Central memory CD4-positive, alpha-beta T cell (primary cell): ENCODE results near the gene GGN.
A peak's percentile ranks its signal among the peaks of the same experiment; 100 is the strongest.
"Not testable (repeated sequence)": the region's sequence is repeated elsewhere in the genome, so short reads cannot be mapped to it uniquely, and the experiment has no call there.

Source experiments
- DNase-seq: peaks from one replicate; pipeline ENCODE4 v3.0.0; 2022
- total RNA-seq, 3 experiments: gene quantifications; one replicate each; lab custom pipeline; 2026; lab: John Stamatoyannopoulos, UW

The GGN gene, protein sequence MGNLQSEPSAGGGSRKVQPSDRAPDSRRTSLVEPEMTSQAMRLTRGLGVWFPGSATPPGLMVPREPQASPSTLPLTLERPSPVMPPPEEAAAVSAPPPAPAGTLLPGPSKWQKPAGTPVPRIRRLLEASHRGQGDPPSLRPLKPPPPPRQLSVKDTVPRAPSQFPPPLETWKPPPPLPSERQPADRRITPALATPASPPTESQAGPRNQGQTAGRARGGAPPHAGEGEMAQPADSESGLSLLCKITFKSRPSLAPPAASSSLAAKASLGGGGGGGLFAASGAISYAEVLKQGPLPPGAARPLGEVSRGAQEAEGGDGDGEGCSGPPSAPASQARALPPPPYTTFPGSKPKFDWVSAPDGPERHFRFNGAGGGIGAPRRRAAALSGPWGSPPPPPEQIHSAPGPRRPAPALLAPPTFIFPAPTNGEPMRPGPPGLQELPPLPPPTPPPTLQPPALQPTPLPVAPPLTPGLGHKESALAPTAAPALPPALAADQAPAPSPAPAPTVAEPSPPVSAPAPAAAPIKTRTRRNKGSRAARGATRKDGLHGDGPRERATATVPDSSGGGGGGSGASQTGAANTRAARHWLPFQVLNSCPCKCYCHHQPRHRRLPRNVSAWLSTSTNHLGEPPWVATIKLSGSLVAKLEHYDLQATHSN
- 0.11 to 0.77 (median 0.16) reads per million in 3 experiments for total RNA-seq

DNA sequence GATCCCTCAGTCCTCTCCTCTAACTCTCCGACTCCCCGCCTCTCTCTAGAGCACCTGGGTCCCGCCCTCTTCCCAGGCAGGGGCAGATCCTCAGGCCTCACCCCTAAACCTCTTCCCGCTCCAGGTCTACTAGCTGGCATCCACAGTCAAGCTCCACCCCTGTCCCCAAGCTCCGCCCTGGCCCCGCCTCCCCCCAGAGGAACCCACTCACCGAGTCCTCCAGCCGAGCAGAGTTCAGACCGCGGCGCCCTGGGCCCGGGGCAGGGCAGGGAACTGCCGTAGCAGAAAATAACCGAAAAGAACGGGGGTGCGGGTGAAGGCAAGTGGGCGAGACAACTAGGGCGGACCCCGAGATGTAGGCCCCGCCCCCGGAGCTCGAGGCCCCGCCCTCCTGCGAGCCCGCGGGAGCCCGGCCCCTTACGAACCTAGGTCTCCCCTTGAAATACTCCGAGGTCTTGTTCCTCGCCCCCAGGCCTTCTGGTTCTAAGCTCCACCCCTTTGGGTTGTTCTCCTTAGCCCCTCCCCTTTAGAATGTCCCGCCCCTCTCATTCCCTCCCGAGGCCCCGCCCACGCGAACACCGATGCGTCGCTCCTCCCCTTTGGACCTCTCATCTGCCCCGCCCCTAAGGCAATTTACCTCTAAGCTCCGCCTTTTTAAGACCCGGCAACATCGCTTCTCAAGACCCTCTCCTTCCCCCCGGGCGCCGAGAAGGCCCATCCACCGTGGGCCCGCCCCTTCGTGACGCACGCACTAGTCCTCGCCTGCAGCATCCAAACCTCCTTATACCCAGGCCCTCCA, at the start of gene GGN:
GGN (minus strand) TSS at position 485 of the 799 bp plus-strand sequence. CDS start 773 bp downstream, outside the sequence.
- peak; percentile 72 for DNase-seq

DNA sequence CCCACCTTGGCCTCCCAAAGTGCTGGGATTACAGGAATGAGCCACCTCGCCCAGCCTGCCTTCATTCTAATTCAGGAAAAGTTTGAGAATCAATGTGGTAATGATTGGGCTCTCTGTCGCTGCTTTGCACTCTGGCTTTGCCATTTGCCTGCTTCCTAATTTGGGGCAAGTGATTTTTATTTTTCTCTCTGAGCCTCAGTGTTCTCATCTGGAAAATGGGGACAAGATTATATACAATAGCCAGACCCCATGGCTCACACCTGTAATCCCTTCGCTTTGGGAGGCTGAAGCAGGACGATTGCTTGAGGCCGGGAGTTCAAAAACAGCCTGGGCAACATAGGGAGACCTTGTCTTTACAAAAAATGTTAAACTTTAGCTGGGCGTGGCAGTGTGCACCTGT, 49.5 kb upstream of the GGN start:
- no peak for DNase-seq

DNA sequence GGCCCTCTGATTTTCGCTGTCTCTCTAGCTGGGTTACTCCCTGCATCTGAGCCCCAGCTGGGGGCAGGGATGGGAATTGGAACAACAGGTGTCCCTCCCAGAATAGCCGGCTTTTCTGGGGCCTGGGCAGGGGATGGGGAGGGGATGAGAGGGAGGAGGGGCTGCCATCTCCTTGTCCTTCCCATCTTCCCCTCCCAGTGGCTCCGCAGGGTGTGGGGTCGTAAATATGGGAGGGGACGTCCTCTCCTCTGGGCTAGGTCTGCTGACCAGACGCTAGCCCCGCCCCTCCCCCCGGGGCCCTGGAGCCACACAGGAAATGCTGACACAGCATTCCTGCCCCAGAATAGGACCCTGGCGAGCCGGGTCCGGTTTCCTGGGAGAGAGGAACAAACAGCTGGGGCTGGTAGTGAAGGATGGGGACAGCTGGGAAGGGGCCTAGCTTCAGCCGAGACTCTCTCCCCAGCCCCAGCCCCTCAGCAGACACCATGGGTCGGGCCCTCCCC, 46.8 kb upstream of the GGN start:
- DNase-seq, result no peak

DNA sequence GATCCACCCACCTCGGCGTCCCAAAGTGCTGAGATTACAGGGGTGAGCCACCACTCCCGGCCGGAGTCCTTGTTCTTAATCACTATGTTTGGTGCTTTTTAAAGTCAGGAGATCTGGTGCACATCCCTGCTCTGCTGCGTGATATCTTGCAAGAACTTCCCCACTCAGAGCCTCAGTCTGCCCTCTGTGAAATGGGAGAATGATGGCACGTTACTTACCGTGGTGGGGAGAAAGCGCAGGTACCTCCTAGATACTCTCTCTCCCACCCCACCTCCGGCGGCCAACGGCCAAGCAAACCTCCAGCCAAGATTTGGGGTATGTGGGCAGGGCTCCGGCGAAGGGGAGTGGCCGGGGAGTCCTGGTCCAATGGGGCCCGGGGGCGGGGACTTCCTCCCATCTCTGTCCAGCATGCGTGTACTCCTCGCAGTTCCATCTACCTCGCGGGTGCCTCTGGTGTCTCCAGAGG, 45.5 kb upstream of the GGN start, which contains the start of gene RYR1:
RYR1 (plus strand) TSS at position 424 of the 466 bp plus-strand sequence. CDS start 139 bp downstream, outside the sequence.
- DNase-seq, result no peak

DNA sequence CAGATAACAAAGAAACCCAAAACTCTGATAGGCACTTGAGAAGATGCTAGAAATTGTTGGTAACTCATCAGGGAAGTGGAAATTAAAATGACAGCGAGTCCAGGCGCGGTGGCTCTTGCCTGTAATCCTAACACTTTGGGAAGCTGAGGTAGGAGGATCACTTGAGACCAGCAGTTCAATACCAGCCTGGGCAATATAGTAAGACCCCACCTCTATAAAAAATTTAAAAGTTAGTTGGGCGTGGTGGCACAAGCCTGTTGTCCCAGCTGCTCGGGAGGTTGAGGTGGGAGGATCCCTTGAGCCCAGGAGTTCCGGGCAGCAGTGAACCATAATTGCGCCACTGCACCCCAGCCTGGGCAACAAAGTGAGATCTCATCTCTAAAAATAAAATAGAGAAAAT, 43.1 kb upstream of the GGN start:
- no peak for DNase-seq

DNA sequence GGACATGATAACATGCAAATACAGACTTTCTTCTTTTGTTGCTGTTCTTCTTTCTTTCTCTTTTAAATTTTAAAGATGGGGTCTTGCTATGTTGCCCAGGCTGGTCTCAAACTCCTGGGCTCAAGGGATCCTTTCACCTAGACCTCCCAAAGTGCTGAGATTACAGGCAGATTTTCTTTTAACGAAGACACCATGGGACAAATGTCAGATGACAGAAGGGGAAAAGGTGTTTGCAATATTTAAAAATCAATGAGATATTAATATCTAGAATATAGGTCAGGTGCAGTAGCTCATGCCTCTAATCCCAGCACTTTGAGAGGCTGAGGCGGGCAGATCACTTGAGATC, 42.0 kb upstream of the GGN start:
- no peak for DNase-seq

DNA sequence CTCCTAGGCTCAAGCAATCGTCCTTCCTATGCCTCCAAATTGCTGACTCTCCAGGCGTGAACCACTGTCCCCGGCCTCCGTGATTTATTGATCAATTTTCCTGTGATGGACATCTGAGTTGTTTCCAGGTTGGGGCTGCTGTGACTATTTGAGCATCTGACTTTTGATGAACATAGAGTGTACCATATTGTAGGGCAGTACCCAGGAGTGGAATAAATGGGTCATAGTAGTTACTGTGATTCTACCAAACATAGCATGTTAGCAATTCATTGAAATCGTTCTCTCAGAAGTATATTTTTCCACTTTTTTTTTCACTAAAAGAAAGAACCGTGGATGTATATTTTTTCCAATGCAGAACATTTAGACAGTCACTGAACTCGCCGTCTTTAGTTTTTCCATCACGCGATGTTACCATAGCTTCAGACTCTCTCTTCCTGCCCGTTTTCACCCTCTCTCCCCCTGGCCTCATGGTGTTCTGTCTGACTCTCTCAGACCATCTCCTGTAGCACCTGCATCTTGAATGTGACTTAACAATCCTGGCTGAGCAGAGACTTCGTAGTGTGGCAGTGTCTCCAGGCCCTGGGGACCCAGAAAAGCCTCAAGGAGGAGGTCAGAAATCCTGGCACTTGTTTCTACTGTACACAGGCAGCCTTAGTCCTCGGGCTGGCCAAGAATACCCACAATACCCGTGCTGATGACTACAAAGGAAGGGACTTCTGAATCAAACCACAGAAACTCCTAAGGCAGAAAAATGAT, 41.4 kb upstream of the GGN start:
- DNase-seq, result no peak

DNA sequence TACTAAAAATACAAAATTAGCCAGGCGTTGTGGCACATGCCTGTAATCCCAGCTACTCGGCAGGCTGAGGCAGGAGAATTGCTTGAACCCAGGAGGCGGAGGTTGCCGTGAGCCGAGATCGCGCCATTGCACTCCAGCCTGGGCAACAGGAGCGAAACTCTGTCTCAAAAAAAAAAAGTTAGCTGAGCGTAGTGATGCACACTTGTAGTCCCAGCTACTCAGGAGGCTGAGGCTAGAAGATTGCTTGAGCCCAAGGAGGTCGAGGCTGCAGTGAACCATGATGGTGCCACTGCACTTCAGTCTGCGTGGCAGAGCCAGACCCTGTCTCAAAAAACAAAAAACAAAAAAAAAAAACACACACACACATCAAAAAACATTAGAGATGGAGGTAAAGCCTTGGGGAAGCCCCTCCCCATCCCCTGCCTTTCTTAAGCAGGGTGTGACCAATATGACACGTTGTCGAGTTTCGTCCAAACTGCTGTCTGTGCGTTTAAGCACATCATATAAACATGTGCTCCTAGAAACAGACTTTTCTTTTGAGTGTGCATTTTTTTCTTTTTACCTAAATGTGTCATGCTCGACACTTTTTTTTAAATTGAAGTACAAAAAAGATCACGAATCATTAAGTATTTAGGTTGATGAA, 39.3 kb upstream of the GGN start:
- DNase-seq, result peak; percentile 27

DNA sequence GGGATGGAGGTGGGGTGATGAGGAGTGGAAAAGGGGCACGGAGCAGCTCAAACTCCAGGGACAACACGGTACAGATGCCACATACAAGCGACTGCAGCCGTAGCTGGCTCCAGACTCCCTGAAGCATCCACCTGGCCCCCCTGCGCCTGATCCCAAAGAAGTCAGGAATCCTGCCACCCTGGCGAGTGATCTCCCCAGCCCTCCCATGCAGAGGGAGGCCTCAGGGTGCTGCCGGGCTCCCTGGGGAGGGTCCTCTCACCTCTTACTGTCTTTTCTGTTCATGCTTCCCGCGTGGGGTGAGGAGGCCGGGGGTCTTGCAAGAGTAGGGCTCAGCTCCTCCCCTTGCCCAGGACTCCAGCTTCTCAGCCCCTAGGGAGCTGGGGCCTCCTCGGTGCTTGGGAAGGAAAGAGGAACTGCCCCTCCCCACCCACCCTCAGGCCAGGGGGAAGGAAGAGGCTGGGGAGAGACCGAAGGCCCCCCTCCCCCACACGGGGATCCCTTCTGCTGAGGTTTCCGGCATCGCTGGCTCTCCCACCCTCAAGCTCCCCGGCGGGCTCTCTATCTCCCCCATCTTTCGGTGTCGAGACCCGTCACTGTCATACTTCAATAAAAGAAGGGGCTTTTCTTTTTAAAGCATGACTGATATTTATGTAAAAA, 38.1 kb upstream of the GGN start, which contains the start of gene RASGRP4:
RASGRP4 (minus strand) TSS at position 410 of the 657 bp plus-strand sequence; CDS start at position 282, 128 bp downstream.
- DNase-seq, result peak; percentile 31

DNA sequence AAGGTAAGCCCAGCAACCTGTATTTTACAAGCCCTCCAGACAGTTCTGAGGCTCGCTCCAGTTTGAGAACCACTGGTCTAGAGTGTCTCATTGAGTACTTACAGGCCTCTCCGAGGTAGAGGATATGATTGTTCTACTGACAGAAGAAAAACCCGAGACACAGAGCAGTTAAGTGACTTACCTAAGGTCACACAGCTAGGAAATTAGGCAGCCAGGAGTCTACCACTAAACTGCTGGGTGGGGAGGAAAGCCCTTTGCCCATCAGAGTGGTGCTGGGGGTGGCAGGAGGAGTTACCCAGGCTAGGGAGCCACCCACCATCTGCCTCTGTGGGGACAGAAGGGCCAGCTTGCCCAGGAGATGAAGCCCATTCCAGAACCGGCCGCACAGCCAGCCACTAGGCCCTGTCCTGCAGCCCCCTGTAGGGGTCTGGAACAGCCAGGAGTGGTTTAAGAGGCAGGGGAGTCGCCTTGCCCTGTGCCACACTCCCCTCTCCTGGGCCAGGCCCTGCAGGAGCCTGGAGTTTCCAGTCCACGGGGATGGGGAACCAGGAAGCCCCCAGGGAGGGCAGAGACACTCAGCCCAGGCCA, 37.5 kb upstream of the GGN start:
- DNase-seq, result no peak

DNA sequence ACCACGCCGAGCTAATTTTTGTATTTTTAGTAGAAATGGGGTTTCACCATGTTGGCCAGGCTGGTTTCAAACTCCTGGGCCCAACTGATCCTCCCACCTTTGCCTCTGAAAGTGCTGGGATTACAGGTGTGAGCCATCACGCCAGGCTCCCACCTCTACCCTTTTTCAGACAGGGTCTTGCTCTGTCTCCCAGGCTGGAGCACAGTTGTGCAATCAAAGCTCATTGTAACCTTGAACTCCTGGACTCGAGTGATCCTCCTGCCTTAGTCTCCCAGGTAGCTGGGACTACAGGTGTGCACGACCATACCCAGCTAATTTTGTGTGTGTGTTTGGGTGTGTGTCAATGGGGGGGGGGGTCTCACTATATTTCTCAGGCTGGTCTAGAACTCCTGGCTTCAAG, 36.4 kb upstream of the GGN start:
- DNase-seq, result no peak

DNA sequence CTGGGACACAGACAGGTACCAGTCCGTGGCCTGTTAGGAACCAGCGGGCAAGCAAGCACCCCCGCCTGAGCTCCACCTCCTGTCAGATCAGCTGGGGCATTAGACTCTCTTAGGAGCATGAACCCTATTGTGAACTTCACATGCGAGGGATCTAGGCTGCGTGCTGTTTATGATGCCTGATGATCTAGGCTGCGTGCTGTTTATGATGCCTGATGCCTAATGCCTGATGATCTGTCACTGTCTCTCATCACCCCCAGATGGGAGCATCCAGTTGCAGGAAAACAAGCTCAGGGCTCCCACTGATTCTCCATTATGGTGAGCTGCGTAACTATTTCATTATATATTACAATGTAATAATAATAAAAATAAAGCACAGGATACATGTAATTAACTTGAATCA, 34.6 kb upstream of the GGN start:
- no peak for DNase-seq

DNA sequence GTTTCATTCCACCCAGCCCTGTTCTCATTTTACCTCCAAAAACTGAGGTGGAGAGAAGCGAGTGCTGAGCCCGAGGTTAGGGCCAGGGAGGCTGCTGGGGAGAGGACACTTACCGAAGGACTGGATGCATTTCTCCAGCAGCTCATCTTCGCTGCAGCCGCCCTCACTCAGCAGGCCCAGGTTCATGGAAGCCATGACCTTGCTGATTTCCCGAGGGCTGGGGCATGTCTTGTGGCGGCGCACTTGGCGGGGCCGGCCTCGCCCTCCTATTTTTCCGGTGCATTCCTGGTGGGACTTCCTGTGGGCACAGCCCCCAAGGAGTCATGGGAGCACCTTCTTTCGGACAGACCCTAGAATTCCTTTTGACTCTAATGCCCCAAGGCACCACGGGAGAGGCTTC, 34.0 kb upstream of the GGN start:
- no peak for DNase-seq

DNA sequence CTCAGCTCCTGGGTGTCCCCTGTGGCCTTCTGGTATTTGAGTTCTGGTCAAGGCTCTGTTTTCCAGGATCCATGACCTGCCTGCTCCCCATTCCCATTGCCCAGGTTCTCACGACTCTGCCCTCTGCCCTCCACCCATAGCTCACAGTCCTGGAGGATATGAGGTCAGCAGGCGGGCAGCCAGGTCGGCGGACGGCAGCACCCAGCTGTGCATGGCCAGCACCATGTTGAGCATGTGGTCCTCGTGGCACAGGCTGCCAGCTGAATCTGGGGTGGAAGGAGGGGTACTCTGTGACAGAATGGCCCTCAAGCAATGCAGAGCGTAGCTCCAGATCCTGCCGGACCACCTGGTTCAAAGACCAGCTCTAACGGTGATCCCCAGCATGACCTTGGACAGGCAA, 33.1 kb upstream of the GGN start:
- DNase-seq, result no peak

DNA sequence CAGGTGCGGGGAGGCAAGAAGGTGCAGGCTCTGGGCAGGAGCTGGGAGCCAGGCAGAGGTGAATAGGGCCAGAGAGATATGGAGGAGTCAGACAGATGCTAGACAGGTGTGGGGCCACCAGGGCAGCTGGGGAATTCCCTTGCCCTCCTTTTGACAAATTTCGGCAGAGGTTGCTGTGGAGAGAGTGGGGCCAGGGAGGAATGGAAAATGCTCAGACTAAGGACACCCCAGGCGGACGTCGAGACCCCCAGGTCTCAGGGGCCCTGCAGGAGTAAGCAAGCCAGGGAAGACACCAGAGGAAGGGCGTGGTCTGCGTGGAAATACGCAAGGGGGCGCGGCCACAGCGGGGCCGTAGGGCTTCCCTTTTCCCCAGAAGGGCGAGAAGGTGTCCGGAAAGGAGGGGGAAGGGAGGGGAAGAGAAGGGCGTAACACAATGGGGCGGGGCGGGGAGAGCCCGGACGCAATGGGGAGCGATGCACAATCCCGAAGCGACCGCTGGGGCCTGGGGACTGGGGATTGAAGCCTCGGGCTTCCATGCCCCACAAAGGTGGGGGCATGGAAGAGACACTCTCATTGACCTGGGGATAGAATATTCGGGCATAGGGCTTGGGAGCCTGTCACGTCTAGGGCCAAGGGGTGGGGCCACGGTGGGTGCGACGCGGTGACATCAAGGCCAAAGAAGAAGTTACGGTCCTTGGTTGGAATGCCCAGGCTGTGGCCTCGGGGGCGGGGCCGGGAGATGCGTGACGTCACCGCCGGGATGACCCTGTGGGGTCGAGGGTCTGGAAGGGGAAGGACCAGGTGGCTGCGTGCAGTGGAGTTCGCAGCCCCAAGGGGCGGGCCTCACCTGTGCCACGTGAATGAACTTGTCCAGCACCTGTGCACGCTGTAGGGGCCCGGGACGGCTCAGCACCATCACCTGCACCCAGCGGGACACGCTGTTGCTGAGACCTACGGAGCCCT, 30.0 kb upstream of the GGN start:
- DNase-seq, result peak; percentile 37

DNA sequence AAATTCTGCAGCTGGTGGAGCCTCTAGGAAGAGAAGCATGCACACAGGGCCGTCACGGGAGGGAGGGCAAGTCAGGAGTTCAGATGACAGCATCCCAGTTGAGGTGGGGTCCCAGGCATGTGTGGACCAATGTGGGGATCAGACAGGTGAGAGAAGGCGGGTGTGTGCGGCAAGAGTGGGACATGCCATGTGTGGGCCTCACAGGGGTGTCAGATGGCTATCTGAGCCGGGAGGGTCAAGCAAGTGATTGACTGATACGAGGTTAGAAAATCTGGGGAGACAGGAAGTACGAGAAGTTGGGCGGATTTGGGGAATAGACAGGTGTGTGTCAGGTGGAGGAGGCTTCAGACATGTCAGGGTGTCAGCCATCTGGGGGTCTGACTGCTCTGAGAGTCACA, 29.3 kb upstream of the GGN start:
- no peak for DNase-seq

DNA sequence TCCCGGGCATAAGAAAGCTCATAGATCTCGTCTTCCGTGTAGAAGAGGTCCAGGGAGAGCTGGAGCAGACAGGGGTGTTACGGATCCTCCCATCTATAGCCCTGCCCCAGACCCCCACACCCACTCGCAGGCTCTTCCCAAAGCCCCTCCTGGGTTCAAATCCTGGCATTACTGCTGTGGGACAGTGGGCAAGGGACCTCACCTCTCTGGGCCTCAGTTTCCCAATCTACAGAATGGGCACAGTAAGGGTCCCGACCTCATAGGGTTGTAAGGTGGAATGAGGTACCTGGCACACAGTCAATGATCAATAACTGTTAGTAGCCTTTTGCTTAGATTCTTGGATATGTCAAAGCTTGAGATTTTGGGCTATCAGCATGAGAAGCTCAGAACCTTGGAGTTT, 25.6 kb upstream of the GGN start:
- no peak for DNase-seq

DNA sequence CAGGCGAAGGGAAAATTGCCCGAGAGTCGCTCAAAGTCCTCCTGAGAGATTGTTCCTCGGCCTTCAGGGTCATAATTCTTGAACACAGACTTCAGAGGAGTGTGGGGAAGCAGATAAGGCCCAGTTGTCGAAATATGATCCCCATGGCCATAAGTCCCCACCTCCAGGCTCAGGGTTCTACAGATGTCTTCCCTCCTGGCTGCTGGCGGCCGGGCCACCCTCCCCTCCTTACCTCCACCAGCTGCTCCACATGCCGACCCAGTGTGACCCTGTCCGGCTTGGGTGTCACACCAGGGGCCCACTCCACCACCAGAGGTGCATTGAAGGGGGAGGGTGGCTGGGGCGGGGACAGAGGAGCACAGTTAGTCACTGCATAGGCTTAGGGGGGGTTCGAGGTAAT, 25.1 kb upstream of the GGN start:
- DNase-seq, result no peak

DNA sequence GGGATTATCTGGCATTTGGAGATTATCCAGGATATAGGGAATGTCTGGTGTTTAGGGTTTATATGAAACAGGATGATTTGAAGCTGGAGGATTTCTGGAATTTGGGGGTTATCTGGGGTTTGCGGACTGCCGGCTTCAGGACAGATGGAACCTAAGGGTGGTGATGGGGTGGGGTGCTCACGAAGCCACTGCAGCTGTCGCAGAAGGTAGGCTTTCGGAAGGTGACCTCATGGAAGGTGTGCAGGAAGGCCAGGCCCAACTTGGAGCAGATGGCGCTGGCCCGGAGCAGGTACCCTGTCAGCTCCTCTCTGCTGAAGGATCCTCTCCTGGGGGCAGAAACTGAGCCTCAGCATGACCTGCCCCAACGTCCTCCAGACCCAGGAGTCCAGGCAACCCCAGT, 24.7 kb upstream of the GGN start:
- DNase-seq, result no peak

DNA sequence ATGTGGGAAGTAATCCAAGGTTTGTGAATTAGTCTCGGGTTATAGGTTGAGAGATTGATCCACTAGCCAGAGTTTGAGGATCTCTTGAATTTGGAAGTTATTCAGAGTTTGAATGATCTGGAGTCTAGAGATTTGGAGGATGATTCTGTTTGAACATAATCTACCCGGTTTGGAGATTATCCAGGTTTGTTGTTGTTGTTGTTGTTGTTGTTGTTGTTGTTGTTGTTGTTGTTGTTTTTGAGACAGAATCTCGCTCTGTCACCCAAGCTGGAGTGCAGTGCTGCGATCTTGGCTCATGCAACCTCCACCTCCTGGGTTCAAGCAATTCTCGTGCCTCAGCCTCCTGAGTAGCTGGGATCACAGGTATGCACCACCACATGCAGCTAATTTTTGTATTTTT, 24.1 kb upstream of the GGN start:
- DNase-seq, result not testable (repeated sequence)
